HG03457 (cell line): Measurements from ENCODE around the gene VWC2.

ENCODE experiments used
- ATAC-seq: cut with Tn5 transposase; IDR thresholded peaks from one replicate; pipeline ENCODE4 v1.9.1; 2021; ENCODE audit warnings: moderate number of reproducible peaks; ENCODE audit not compliant: unreplicated experiment

VWC2 gene

DNA sequence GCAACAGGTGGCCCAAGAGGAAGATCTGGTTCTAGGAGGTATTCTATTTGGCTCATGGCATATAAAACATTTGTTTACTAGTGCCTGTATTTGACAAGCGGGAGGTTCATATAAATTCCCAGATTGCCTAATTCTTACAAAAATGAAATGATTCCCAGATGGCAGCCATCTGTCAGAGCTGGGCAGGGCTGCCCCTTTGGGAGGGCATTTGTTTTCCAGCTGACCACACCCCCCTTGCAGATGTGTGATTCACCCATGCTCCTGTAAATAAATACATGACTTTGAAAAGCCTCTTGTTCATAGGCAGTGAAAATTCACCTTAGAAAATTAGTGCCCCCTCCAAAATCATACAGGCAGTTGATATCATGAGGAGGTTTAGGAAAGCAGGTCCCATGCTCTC lies 8.6 kb downstream of the VWC2 start:
- no peak for ATAC-seq

GRCh38 chr7:49783446-49783845 lies 10.0 kb downstream of the VWC2 start:
- ATAC-seq = no peak

GRCh38 chr7:49787980-49788379 lies 14.5 kb downstream of the VWC2 start:
- no peak for ATAC-seq

DNA sequence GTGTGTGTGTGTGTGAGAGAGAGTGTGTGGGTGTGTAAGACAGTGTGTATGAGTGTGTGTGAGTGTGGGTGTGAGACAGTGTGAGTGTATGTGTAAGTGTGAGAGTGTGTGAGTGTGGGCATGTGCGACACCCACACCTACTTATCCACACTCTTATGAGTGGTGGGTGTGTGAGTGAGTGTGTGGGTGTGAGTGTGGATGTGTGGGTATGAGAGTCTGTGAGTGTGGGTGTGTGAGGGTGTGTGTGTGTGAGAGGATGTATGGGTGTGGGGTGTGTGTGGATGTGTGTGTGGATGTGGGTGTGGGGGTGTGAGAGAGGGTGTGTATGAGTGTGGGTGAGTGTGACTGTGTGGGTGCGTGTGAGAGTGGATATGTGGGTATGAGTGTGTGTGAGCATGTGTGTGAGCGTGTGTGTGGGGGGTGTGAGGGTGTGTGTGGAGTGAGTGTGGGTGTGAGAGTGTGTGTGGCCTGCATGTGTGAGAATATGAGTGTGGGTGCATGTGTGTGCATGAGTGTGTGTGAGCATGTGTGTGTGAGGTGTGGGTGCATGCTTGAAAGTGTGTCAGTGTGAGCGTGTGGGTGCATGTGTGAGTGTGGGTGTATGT lies 15.1 kb downstream of the VWC2 start:
- ATAC-seq = no peak

GRCh38 chr7:49789736-49790135 lies 16.3 kb downstream of the VWC2 start:
- no peak for ATAC-seq

DNA sequence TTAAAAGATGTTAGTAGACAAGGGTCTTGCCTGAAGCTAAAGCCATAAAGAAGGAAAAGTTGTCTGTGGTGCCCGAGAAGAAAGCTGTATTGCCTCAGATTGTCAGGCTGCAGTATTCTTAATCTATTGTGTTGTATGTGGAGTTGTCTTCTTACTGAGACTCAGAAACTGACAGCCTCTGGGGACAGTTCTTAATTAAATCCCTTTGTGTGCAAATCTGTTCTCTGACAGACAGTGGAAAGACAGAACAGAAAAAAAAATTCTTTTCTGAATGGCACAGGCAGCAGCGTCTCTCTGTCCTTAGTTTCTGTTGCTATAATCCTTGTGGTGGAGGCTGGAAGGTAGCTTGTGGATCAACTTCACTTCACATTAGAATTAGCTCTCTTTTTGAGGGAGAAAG lies 16.8 kb downstream of the VWC2 start:
- no peak for ATAC-seq

GRCh38 chr7:49791088-49791741 lies 17.8 kb downstream of the VWC2 start:
- ATAC-seq = no peak

GRCh38 chr7:49797987-49798660 lies 24.7 kb downstream of the VWC2 start:
- no peak for ATAC-seq

GRCh38 chr7:49800031-49800430 lies 26.6 kb downstream of the VWC2 start:
- ATAC-seq = no peak

DNA sequence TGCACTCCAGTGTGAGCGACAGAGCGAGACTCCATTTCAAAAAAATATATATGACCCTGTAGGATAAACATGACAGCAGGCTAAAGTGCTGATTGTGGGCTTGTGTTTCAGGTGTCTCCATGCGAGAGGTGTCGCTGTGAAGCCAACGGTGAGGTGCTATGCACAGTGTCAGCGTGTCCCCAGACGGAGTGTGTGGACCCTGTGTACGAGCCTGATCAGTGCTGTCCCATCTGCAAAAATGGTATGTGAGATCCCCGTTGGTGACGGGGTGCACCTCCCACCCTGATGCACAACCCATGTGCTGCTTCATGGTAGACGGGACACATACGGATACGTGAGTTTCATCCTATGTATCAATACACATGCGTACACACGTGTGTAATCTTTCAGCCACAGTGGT lies 29.2 kb downstream of the VWC2 start:
- no peak for ATAC-seq

GRCh38 chr7:49803812-49804211 lies 30.4 kb downstream of the VWC2 start:
- ATAC-seq = no peak

- no peak for ATAC-seq
Measured at GRCh38 chr7:49805371-49806007, 32.1 kb downstream of the VWC2 start.

DNA sequence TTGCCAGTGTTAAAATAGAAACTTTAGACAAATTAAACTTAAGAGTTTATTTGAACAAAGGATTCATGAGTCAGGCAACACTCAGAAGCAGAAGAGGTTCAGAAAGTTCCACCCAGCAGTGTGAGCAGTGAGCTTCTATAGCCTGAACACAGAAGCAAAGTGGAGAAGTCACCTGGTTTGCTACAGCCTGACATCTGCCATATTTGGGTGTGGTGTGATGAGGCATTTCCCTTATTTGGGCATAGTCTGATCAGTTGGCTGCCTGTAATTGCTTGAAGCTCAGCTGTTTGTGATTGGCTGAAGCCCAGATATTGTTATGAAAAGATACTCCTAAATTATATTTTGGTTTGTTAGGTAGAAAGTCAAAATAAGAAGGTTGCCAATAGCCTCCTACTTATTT lies 39.1 kb downstream of the VWC2 start:
- no peak for ATAC-seq

- no peak for ATAC-seq
Measured at GRCh38 chr7:49817279-49817678, 43.8 kb downstream of the VWC2 start.

DNA sequence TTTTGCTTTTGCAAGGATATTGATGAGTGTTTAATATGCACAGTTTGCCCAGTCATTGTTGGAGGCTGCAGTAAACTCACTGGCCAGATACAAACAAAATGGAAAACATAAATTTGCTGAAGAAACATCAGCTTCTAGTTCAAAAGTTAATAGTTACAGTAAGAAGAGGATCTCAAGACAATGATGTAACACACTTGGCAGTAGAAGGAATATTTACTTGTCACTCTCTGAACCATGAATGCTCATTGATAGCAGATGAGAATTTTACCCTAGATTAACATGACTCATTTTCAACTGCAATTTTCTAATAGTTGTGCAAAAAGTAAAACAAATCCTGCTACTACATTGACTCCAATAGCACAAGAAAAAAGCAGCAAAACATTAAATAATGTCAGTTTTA lies 47.7 kb downstream of the VWC2 start:
- ATAC-seq = no peak

DNA sequence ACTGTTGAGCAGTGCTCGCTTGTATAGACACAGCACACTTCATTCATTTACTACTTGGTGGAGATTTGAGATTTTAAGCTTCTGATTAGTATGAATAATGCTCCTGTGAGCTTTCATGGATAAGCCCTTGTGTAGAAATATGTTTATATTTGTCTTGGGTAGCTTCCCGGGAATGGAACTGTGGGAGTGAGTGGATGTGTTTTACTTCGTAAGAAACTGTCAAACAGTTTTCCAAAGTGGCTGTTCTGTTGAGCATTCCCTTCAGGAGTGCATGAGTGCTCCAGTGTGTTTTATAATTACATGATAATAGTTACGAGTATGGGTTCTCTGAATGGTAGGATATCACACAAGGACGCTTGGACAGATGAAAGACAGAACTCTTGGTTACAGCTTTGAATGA lies 49.4 kb downstream of the VWC2 start:
- ATAC-seq = no peak

DNA sequence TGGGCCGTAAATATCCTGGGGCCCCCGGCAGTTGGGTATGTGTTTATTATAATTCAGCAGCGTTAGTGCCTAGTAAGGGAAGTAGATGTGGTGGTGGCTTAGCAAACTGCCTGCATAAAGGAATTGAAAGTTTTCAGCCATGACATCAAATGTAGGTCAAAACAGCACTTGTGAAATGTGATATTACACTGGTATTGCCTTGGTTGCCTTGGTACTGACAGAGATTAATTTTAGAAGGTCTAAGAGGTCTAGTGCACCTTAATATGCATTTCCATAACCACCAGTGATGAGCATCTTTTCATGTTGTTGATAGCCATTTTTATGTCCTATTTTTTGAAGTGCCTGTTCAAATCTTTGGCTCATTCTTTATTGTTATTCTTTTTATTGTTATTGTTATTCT lies 50.1 kb downstream of the VWC2 start:
- no peak for ATAC-seq

DNA sequence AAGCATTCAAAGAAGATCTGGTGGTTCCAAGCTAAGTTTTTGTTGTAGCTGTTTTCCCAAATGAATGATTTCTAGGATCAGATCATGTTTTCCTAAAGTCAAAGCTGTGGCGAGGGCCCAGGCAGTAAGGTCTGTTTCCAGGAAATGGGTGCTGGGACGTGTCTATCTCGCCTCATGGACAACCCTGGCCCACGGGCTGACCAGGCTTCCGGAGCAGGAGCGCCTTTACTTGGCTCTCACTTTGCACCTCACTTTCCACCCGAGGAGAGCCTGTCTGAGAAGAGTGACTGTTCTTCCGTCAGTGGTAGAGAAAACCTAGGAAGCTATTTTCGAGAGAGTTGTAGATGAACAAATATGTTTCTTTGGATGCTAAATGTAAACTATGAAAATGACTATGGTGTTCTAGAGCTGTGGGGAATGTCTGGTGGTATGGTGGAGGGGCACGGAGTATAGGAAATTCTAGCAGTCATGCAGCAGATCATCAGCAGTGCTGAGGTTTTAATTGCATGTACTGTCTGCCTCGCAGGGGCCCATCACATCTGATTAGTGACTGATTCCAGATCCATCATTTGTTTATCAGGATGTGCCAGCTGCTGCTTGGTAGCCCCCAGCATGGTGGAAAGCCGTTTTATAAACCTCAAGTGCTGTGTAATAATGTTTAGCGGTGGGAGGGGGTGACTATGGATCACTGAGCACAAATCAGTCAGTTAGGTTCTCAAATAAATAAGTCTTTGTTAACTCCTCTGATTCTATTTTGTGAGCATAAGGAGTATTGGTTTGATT lies 66.6 kb downstream of the VWC2 start:
- no peak for ATAC-seq

GRCh38 chr7:49840751-49841405 lies 67.4 kb downstream of the VWC2 start:
- no peak for ATAC-seq

- ATAC-seq = no peak
Measured at GRCh38 chr7:49845626-49846025, 72.2 kb downstream of the VWC2 start.
